ENCODE data around the gene DBN1. TPM values are rescaled to one million over a fixed set of nuclear protein-coding genes. Genes with fewer than 3 reads are reported as not detected.
A peak's percentile ranks its signal among the peaks of the same experiment; 100 is the strongest.

The DBN1 gene
- total RNA-seq, 1 donor from 2014 or later, result 22.4 TPM

DNA sequence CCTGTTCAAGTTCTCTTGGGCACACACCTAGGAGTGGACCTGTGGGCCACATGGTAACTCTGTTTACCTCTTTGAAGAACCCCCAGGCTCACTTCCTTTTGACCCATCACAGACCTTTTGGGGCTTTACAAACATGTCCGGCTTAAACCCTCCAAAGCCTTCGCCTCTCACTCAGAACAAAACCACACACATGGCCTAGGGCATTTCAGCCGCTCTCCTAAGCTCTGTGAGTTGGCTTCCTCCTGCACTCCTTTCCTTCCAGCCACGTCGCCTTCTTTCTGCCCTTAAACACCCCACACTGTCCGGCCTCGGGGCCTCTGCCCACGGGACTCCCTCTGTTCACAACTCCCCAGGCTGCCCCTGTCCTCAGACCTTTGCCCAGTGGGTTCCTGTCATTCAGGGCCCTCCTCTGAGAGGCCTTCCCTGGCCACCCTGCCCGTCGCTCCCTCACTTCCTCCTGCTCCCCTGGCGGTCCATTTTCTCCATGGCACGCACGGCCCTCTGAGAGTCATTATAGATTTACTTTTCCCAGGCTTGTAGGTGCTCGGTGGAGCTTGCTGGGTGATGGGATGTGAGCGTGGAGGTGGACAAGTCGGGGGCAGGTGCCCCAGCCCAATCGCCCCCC lies 34.3 kb upstream of the DBN1 start:
- no peak for ATAC-seq
- intact Hi-C loops (cut with micrococcal nuclease), result no loop called here
- peak; percentile 26 for DNase-seq

DNA sequence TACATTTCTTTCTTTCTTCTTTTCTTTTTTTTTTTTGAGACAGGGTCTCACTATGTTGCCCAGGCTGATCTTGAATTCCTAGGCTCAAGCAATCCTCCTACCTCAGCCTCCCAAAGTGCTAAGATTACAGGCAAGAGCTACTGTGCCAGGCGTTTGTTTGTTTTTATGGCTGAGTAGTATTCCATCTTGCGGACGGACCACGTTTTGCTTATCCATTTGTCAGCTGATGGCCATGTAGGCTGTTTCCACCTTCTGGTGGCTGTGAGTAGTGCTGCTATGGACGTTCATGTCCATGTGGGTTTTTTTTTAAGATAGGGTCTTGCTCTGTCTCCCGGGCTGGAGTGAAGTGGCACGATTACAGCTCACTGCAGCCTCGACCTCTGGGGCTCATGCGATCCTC lies 33.7 kb upstream of the DBN1 start:
- ATAC-seq, result no peak
- no peak for DNase-seq
- intact Hi-C loops (cut with micrococcal nuclease), result no loop called here

DNA sequence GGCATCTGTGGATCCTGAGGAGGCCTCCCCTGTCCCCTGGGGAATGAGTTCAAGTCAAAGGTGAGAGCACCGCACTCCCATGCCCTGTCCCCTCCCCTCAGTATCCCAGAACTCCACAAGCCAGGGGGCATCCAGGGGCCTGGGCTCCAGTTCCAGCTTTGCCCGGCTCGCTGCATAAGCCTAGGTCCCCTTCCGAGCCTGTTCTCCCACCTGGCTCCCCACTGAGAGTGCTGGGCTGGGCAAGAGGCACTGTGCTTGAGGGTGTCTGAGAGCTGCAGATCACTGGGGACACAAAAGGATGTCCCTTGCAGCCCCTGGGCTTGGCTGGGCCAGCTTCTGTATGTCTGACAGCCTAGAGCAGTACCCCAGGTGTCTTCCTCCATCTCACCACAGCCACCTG lies 31.6 kb upstream of the DBN1 start:
- DNase-seq, result no peak
- intact Hi-C loops (cut with micrococcal nuclease), result no loop called here

DNA sequence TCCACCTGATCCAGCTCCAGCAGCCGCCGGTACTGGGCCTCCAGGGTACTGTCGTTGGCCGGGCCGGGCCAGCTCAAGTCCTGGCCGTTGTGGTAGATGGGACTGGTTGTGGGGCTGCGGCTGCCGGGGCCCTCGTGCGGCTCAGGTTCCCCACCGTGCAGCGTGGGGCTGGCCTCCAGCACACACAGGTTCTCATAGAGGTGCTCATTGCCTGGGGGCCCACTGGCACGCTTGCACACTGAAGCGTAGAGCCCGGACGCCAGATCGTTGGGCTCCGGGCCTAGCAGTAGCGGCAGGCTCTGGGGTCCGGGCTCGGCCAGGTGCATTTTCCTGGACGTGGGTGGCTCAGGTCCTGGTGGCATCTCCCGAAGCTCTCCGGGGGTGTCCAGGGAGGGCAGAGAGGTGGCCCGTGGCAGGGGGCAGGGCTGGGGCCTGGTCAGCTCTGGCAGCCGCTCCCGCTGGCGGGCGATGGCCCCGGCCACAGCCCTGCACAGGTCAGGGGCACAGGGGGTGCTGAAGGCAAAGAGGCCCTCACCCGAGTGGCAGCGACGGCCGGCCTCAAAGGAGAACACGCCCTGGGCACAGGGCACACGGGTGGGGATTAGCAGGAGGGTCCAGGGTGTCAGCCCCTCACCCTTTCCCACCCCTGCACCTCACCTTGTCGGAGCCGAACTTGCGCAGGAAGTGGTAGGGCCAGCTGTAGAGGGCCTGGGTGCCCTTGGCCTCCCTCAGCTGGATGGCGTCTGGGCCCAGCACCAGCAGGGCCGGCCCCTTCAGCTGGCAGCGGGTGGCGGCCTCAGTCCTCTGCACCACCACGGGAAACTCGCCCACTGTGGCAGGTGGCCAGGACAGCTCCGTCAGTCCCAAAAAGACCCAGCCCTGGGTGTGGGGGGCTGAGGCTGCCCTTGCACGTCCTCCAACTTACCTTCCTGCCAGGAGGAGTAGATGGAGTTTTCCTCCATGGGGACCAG lies 30.9 kb upstream of the DBN1 start:
- intact Hi-C loops (cut with micrococcal nuclease), result loop anchor here (5.0 kb wide), 1 partner anchor 117 kb away; no protein-coding TSS in a partner anchor
- DNase-seq (no peak), ATAC-seq (no peak)

More for the DNA sequence above, 31.6 kb upstream of the DBN1 start:
- ATAC-seq, result no peak

DNA sequence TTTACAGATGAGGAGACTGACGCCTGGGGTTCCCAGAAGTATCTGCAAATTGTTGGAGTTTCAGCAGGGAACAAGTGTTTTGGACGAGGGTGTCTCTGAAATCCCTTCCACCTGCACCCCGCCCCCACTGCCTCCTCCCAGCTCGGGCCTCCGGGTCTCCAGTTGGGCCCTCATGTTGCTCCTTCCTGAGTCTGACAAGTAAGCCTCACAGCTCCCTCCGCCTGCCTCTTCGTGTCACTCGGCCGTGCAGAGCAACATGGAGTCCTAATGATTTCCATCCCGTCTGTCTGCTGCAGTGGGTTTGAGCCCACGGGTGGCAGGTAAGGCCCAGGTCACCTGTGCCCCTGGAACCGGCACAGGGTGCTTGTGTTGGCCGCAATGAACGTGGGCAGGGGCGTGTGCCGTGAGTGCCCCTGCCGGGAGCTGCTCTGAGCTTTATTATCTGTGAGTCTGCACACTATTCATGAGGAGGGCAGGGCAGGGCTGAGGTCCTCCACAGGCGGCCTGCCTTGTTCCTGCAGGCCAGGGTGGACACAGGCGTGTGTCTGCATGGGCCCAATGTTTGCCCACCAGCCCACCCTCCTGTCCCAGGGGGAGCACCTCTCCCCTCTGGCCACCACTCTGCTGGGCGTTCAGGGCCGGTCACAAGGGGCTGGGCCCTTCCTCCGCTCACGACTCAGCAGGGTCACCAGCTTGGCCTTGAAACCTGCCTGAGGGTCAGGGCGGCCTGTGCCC lies 30.1 kb upstream of the DBN1 start:
- intact Hi-C loops (cut with micrococcal nuclease), result loop anchor here (5.0 kb wide), 1 partner anchor 116 kb away; no protein-coding TSS in a partner anchor
- no peak for ATAC-seq
- no peak for DNase-seq

DNA sequence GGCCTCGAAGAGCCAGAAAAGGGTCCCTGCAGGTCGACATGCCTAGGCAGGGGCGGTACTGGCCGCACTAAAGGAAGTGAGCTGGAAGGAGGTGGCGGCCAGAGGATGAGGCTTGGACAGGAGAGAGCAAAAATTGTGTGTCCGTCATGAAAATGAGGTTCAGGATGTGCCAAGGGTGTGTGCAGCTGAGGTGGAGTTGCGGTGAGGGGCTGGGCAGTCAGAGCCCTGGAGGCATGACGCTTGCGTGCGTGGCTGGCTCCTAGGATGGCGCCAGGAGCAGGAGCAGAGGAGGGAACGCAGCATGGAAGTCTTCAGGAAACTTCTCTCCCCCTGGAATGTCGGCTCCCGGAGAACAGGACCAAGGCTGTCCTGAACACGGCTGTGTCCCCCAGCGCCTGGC lies 29.5 kb upstream of the DBN1 start:
- DNase-seq, result no peak
- no peak for ATAC-seq
- intact Hi-C loops (cut with micrococcal nuclease), result loop anchor here (5.0 kb wide), 1 partner anchor 116 kb away; no protein-coding TSS in a partner anchor

DNA sequence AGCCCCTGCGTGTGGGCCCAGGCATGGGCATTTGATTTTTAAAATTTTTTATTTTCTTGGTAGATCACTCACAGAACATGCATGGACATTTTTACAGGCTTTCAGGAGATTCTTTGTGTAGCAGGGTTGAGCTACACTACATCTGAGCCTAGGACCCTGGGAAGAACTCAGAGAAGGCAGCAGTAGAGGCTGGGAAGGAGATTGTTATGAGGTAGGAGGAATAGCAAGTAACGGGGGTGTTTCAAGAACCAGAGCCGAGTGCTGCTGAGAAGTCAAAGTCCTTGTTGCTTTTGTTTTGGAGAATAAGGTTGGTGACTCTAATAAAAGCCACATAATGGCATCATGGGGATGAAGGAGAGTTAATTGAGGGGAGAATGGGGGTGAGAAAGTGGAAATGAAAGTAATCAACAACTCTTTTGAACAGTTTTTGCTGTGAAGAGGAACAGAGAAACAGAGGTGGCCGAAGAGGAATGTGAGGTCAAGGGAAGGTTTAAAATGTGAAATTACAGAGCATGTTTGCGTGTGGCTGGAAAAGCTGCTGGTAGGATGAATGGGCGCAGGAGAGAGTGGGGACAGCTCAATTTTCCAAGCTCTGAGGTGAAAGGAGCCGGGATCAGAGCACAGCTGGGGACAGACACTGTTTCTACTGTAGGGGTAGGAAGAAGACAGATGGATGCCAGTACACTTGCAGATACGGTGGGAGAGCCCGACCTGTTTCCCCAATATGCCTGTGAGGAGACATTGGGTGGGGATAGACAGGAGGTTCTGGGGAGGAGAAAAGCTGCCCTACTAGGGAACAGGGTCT lies 28.6 kb upstream of the DBN1 start:
- no peak for ATAC-seq
- intact Hi-C loops (cut with micrococcal nuclease), result loop anchor here (5.0 kb wide), 1 partner anchor 115 kb away; no protein-coding TSS in a partner anchor
- no peak for DNase-seq

DNA sequence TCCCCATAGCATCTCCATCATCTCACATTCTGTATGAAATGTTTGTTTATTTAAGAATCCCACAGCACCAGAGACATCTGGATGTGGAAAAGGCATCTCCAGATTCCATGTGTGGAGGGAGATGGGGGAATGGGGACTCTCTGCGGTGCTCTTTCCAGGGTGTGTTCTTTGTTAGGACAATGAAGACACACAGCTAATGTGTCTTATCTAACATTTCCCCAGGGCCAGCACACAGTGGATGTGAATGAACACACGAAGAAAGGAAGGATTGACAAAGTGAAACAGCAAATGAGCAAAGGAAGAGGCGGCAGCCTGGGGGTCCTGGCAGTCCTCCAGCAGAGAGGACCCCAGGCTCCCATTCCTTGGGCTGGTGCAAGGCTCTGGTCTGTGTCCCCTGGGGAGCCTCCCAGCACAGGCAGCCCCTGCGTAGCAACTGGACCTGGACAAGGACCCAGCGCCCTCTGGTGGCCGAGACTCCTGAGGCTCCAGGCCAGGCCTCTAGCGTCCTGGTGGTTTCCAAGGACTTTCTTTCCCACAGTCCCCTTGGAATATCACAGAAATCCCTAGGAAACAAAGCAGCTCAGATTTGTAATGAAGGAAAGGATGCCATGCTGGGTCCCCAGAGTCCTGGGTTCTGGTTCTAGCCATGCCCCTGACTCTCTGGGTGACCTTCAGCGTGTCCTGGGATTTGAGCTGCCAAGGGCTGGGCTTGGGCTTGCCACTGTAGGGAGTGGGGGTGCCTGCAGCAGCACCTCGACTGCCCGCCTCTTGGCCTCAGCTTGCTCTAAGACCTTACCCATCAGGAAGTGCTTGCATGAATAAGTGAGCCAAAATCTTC lies 27.5 kb upstream of the DBN1 start:
- ATAC-seq, result peak; percentile 33
- intact Hi-C loops (cut with micrococcal nuclease), result loop anchor here (5.0 kb wide), 1 partner anchor 114 kb away; no protein-coding TSS in a partner anchor

DNA sequence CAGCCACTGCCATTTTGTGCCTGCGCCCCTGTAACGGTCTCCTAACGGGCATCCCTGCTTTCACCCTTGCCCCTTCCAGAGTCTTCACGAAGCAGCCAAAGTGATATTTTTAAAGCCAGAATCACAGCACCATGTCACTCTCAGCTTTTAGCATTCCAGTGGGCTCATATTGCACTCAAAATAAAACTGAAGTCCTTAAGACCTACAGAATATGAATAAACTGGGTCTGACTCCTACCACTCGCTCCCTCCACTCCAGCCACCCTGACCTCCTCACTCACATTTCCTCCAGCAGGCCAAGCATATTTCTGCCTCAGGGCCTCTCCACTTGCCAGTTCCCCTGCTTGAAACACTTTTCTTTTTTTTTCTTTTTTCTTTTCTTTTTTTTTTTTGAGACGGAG lies 26.4 kb upstream of the DBN1 start:
- DNase-seq (no peak), ATAC-seq (no peak)
- intact Hi-C loops (cut with micrococcal nuclease), result loop anchor here (5.0 kb wide), 1 partner anchor 113 kb away; no protein-coding TSS in a partner anchor

More for the DNA sequence above, 27.5 kb upstream of the DBN1 start:
- DNase-seq, result peak; percentile 97

DNA sequence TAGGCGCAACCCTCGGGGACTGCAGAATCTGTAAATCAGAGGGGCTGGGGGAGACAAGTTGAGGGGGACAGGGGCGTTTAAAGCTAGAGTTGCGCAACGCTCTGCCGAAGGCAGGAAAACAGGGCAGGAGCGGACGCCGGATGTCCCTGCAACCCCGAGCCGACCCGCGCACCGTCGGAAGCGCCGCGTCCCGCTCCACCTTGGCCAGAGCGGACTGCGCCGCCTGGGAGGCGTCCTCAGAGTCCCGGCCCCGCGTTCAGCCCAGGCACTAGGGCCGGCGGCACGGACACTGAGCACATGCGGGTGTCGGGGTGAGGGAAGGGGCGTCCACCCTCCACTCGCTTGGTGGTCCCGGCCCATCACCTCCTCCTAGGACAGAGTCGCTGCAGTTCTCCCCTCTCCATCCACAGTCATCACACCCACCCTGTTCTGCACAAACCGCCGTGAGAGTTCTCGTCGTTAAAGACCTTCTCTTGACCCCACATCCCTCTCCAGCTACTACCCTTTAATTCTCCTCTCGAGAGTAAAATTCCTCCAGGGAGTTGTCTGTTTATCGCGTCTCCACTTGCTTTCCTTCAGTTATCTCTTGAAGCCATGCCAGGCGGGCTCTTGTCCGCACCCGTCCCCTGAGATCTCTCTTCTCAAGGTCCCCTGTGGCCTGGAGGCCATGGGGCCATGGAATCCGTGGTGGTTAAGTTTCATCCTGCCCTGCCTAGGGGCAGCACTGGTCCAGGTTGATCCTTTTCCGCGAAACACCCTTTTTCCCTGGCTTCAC lies 24.8 kb upstream of the DBN1 start:
- DNase-seq (peak; percentile 71), ATAC-seq (peak; percentile 8)
- intact Hi-C loops (cut with micrococcal nuclease), result no loop called here

DNA sequence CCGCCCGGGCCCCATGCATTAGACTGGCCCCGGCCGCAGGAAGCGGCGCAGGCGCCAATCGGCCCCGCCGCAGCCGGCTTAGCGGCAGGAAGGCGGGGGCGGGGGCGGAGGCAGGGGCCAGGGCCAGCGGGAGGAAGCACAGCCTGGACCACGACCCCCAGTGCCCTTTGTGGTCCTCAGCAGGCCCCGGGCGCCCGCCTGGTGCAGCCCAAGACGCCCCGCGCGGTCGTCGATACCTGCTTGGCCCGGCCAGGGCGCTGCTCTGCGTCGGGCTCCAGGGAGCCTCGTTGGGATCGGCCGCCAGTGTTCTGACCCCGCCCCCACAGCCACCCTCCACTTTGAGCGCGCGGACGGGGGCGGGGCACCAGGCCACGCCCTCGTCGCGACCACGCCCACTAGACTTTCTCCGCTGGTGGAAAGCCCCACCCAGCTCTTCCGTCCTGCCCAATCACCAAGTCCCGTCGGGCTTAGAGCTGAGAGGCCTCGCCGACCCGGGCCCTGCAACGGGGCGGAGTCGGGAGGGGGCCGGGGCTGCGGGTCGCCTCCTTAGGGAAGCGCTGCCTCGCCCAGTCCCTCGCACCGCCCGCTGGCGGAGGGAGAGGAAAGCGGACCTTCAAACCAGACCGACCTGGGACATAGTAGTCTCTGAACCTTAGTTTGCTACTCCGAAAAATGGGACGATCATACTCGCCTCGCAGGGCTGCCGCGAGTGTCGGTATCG lies 24.0 kb upstream of the DBN1 start, which contains the start of gene PDLIM7:
Gene PDLIM7, minus strand, starts transcription at position 313 of the 721 bp plus-strand sequence. CDS start 1,092 bp downstream, outside the sequence.
- peak; percentile 89 for ATAC-seq
- intact Hi-C loops (cut with micrococcal nuclease), result no loop called here

DNA sequence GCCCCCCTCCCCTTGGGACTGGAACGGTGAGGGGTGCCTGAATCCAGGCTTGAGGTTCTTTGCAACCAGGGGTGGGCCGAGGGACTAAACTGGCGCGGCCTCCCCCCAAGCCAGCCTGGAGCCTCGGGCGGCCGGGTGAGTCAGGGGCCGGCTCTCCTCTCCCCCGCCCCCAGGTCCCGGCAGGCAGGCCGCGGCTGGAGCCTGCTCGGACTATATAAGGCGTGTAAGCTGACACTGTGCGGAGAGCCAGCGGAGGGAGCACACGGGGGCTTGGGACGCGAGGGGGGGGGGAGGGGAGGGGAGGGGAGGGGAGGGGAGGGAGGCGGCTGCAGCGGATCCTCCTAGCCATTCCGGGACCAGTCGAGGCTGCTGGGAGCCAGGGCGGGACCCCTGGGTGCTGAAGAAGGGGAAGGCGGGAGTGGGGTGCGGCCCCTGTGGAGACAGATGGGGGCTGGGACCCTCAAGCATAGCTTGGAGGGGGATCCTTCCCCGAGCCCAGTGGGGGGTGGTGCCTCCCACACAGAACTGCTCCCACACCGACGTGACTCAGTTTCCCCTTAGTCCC lies 23.4 kb upstream of the DBN1 start:
- DNase-seq (peak; percentile 85), ATAC-seq (peak; percentile 65)
- intact Hi-C loops (cut with micrococcal nuclease), result no loop called here

More for the DNA sequence above, 24.0 kb upstream of the DBN1 start, which contains the start of gene PDLIM7:
- DNase-seq, result peak; percentile 98

DNA sequence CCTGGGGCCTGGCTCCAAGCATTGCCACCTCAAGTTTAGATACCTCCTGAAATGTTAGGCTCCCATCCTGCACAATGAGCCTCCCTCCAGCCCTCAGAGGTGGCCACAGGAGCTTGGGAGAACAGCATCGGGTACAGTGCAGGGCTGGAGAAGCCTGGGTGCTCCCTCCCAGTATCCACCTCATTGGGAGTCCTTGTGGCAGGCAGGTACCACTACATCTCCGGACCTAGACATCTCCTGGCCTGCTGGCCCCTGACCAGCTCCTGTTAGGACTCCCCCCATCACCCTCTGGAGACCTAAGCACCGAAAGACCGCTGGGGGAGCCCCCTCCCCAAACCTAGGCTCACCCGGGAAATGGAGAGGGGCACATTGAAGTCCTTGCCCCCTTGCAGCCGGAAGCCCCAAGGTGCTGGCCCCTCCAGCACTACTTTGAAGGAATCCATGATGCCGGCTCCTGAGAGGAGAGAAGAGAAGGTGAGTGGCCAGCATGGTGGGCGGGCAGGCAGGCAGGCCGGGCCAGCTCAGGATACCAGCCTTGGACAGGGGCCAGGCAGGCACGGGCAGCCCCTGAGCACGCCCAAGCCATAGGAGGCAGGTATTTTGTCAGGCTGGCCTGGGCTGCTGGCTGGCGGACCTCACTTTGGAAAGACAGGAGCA lies 22.8 kb upstream of the DBN1 start:
- ATAC-seq, result no peak

DNA sequence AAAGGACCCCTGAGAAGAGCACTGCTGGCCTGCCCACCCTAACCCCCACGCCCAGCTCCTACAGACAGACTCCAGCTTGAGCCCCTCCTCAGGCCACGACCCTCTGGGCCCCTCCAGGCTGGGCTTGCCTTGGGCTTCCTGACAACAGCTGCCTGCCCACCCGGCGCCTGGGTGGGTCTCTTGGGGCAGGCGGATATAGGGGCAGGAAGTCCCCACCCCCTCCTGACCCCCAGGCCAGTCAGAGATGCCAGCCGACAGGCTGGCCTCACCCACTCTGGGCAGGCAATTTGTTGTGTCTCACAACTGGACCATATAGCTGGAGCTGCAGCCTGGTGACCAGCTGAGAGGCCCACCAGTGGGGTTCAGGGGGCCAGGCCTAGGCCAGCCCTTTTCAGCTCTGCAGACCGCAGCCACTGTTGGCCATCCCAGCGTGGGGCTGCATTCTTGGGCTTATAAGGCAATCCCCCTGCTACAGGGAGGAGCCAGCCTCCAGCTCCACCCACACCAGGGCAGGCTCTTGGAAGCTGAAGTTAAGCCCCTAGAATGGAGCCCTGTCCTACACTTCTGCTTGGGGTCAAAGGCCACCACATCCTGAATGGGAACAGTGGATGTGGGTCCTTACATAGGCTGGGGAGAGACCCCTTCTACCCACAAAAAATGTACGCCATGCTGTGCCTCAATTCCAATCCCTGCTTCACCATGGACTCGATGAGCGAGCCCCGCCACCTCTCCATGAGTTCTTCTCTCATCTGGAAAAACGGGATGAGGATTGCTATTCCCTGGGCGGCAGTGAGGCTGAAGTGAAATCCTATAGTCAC lies 22.0 kb upstream of the DBN1 start:
- ATAC-seq, result no peak
- peak; percentile 71 for DNase-seq
- intact Hi-C loops (cut with micrococcal nuclease), result no loop called here

More for the DNA sequence above, 22.8 kb upstream of the DBN1 start:
- intact Hi-C loops (cut with micrococcal nuclease), result no loop called here
- no peak for DNase-seq
